HFF-Myc (cell line): ENCODE data around the gene CEP170.

Source experiments
- DNase-seq: peaks from one replicate; pipeline ENCODE4 v3.0.0-alpha.2; 2011; ENCODE audit warnings: low read depth; ENCODE audit errors: extremely low read depth
- H3K4me3 ChIP-seq: replicated peaks from 2 replicates; pipeline ENCODE4 v1.5.1; 2011; ENCODE audit warnings: low read depth, mild to moderate bottlenecking, control low read depth, low read length
- TF ChIP-seq, protein P1 (sequence below): IDR thresholded peaks from 2 replicates; pipeline ENCODE4 v1.5.1; 2012; ENCODE audit warnings: mild to moderate bottlenecking, low read depth, low read length, control low read depth; ENCODE audit errors: missing control alignments

The CEP170 gene

DNA sequence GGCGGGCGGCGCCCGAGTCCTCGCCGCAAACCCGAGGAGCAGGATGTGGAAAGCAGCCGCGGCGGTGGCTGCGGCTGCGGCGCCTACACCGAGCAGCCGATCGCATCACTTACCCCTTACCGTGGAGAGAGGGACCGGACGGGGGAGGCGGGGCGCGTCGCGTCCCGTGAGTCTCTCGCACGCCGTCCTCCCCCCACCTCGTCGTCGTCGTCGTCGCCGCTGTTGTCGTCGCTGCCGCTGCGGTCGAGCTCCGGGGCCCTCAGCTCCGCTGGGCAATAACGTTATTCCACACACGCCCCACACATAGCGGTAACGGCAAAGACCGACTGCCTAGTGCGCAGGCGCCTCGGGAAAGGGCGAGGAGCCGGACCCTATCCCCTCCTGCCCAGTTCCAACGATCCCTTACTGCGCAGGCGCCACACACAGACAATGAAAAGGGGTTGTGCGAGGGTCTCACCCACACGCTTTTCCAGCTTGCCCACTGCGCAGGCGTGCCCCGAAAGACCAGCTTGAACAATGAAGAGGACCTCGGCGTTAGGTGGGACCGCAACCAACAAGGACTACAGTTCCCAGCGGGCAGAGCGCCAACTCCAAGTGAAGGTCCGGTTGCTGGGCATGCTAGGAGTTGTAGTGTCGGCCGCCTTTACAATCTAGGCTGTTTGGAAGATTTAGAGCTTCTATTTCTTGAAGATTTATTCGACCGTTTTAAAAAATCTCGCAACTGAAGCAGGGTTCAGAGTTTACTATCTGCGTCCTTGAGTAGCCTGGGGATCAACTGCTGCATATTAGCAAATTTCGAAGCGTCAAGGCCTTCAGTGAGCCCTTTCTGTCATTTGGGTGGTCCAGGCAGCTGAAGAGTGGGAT lies at the start of gene CEP170:
Gene CEP170 (minus strand): TSS at position 355 of the 864 bp plus-strand sequence. CDS start 30,001 bp downstream, outside the sequence.
- DNase-seq: peak; percentile 94
- H3K4me3 ChIP-seq: peak within 1 kb of the TSS; percentile 91
- TF ChIP-seq, protein P1, sequence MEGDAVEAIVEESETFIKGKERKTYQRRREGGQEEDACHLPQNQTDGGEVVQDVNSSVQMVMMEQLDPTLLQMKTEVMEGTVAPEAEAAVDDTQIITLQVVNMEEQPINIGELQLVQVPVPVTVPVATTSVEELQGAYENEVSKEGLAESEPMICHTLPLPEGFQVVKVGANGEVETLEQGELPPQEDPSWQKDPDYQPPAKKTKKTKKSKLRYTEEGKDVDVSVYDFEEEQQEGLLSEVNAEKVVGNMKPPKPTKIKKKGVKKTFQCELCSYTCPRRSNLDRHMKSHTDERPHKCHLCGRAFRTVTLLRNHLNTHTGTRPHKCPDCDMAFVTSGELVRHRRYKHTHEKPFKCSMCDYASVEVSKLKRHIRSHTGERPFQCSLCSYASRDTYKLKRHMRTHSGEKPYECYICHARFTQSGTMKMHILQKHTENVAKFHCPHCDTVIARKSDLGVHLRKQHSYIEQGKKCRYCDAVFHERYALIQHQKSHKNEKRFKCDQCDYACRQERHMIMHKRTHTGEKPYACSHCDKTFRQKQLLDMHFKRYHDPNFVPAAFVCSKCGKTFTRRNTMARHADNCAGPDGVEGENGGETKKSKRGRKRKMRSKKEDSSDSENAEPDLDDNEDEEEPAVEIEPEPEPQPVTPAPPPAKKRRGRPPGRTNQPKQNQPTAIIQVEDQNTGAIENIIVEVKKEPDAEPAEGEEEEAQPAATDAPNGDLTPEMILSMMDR: no peak

DNA sequence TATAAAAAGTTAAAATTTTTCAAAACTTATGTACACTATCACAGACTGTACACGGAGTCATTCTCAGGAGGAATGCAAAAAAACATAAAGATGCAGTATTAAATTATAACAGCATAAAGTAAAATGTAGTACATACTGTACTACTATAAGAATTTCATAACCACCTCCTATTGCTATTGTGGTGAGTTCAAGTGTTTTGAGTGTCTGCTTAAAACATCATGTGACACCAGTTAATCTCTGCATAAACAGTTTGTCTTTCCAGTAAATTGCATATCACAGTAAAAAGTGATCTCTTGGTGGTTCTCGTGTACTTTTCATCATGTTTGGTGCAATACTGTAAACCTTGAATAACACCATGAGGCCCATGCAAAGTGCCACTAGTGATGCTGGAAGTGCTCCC lies 46.0 kb upstream of the CEP170 start:
- no peak for DNase-seq
- H3K4me3 ChIP-seq: no peak overlapping the region
- TF ChIP-seq, protein P1: no peak

DNA sequence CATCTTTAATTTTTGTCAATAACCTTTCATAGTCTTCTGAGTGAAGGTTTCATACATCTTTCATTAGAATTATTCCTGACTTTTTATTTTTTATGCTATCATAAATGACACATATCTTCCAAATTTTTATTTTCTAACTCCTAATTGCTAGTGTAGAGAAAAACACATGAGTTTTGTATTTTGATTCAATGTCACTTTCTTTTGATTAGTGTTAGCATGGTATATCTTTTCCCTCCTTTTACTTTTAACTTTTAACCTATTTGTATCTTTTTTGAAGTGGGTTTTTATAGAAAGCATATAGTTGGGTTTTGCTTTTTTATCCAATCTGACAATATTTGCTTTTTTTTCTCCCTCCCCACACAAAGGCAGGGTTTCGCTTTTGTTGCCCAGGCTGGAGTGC lies 44.0 kb upstream of the CEP170 start:
- DNase-seq: no peak
- H3K4me3 ChIP-seq: no peak overlapping the region
- TF ChIP-seq, protein P1: no peak

DNA sequence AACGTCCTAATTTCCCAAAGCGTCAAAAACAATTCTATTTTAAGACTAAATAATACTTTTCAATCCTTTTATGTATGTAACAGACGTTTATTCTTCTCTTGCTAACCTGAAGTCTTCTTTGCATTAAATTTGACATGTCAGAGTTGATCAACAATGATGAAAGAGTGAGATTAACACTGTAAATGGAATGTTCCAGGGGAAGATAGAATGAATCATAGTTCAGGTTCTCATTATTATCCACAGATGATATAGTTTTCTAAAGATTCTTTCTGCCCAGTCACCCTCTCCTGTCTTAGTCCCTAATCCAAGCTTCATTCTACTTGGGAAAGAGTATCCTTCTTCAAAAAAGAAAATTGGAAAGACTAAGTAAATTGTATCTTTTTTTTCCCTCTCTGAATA lies 39.6 kb upstream of the CEP170 start:
- TF ChIP-seq, protein P1: no peak
- no peak for DNase-seq

DNA sequence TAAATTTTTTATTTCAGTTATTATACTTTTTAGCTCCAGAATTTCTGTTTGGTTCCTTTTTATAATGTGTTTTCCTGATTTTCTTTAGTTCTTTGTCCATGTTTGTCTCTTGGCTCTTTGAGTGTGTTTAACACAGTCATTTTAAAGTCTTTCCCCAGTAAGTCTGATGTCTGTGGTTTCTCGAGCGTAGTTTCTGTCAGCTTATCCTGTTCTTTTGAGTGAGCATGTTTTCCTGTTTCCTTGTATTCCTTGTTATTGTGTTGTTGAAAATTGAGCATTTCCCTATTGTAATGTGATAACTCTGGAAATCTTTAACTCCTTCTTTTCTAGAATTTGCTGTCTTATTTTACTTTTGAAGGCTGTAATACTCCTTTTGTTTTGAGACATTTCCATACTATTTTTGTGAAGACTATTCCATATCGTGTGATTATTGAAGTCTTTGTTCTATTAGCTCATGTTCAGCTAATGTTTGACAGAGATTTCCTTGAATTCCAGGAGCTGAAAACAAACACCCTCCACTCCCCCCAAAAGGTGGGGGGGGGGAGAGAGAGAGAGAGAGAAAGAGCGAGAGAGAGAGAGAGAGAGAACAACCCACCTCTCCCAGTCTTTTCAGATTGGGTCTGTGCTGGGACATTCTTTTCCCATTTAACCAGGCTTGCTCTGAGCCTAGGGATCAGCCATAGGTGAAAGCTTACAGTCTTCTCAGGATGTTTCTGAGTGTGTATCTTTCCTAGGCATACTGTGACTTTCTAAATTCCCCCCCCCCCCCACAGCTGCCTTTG lies 39.1 kb upstream of the CEP170 start:
- no peak for DNase-seq
- H3K4me3 ChIP-seq: no peak overlapping the region
- TF ChIP-seq, protein P1: no peak

More for the DNA sequence above, 39.6 kb upstream of the CEP170 start:
- no peak overlapping the region for H3K4me3 ChIP-seq

DNA sequence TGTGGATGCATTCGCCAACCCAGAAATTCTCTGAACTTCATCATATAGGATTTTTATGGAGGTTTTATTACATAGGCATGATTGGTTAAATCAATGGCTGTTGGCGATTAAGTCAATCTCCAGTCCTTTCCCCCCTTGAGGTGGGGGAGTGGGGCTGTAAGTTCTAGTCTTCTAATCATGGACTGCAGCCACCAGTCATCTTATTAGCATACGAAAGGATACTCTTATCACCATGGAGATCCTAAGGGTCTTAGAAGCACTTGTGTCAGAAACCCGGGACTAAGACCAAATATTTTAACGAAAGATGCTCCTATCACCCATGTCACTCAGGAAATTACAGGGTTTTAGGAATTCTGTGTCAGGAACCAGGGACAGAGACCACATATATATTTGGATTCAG lies 37.0 kb upstream of the CEP170 start:
- TF ChIP-seq, protein P1: no peak
- no peak overlapping the region for H3K4me3 ChIP-seq
- DNase-seq: no peak
